Endometrial microvascular endothelial cells (primary cell): ENCODE data around the gene CACNA2D3. TPM values are rescaled to one million over a fixed set of nuclear protein-coding genes. Genes with fewer than 3 reads are reported as not detected.

Source experiments
- in situ Hi-C: cut with HindIII; loops from 2 replicates; pipeline ENCODE4 v1.10.0; 2017; ENCODE audit warnings: low sequenced_read_pairs, low pct_unique_long_range_greater_than_20kb; ENCODE audit errors: inconsistent ontology term
- total RNA-seq: library from RNA; depleted of rRNA; stranded (reverse); fragments of >200 nt; gene quantifications from one replicate; pipeline ENCODE4 v1.2.3, GENCODE V29; 2015; ENCODE audit errors: inconsistent ontology term

CACNA2D3 gene
- total RNA-seq, 1 donor from 2014 or later = not detected

- in situ Hi-C loops = no loop called here
Observed at GRCh38 chr3:54243056-54243931, 120.9 kb downstream of the CACNA2D3 start.

GRCh38 chr3:54243960-54244682 lies 121.8 kb downstream of the CACNA2D3 start:
- in situ Hi-C loops = no loop called here

- in situ Hi-C loops = no loop called here
Observed at GRCh38 chr3:54251705-54252104, 129.4 kb downstream of the CACNA2D3 start.

DNA sequence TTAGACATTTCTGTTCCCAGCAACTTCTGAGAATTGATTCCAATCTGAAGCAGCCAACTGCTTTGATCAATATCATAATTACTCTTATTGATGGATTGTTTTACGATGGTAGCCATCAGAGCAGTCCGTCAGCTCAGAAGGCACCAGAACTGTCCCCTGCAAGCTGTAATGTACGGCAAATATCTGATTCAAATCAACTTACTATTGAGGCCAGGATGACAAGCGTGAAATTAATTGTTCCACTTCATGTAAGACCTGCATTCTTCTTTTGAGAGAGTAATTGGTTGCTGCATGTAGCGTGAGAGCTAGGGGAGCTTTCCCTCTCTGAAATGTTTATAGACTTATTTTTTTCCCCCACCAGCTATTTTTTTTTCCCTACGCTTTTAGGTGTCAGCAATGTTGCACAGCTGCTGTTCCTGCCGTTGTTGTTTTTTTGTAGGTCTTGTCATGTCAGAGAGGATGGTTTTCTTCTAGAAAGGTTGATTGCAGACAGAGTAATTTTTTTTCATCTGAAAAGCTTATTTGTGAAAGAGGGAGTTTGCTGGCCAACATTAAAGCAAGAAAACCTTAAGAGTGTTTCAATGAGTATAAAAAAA lies 134.9 kb downstream of the CACNA2D3 start:
- in situ Hi-C loops = no loop called here

GRCh38 chr3:54259636-54260035 lies 137.3 kb downstream of the CACNA2D3 start:
- in situ Hi-C loops = no loop called here

GRCh38 chr3:54261141-54261540 lies 138.8 kb downstream of the CACNA2D3 start:
- in situ Hi-C loops = no loop called here

DNA sequence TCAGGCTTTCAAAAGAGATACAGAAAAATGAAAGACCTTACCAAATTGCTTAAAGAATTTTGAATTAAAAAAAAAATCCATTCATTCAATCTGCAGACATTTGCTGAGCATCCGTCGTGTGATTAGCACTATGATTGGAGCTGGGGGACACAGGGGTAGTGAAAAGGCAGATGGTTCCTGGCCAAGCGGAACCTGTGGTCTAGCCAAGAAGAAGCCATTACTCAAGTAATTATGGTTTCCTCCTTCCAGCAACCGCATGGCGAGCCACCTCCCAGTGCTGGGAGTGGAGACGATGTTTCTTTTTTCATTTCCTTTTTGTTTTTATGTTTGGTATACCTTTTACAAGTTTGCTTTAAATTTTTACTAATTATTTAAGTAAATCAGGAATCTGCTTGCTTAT lies 140.2 kb downstream of the CACNA2D3 start:
- in situ Hi-C loops = no loop called here

- in situ Hi-C loops = no loop called here
Observed at GRCh38 chr3:54262946-54263345, 140.6 kb downstream of the CACNA2D3 start.

GRCh38 chr3:54264050-54264449 lies 141.7 kb downstream of the CACNA2D3 start:
- in situ Hi-C loops = no loop called here

DNA sequence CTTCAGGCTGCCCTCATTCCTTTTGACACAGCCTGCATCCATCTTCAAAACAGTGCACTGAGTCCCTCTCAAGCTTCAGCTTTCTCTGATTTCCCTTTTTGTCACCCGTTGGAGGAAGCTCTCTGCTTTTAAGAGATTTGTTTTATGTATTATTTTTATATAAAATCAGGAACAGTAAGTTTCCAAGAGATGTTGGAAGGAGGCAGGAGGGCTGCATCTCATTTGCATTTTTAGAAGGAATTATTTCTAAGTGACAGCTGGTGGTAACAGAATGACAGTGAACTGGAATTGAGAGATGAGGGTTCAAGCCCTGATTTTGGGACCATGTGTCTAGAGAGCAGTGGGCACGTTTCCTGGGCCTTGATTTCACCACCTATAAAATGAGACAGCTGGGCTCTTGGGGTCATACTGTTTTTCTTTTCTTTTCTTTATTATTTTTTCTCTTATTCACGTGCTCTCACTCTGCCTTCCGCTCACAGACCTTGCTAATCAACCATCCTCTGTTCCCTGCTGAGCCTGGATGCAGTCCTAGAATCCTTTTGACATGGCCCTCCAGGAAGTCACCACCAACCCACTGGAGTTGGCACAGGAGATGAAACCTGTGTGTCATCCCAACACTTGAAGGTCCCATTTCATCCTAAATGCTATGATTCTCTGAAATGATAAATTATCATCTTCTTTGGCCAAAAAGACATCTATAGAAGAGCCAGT lies 148.6 kb downstream of the CACNA2D3 start:
- in situ Hi-C loops = no loop called here

GRCh38 chr3:54273791-54274190 lies 151.4 kb downstream of the CACNA2D3 start:
- in situ Hi-C loops = no loop called here

DNA sequence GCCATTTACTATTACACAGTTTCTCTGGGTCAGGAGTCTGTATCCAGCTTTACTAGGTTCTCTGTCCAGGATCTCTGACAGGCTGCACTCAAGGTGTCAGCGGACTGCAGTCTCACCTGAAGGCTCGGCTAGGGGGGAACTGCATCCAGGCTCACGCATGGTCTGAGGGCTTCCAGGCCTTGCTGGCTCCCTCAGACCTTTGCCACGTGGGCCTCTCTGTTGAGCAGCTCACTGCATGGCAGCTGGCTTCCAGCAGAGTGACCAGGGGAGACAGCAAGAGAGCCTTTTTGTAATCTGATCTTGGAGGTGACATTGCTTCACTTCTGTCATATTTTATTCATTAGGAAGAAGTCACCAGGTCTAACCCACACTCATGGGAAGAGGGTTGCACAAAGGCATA lies 152.3 kb downstream of the CACNA2D3 start:
- in situ Hi-C loops = no loop called here

DNA sequence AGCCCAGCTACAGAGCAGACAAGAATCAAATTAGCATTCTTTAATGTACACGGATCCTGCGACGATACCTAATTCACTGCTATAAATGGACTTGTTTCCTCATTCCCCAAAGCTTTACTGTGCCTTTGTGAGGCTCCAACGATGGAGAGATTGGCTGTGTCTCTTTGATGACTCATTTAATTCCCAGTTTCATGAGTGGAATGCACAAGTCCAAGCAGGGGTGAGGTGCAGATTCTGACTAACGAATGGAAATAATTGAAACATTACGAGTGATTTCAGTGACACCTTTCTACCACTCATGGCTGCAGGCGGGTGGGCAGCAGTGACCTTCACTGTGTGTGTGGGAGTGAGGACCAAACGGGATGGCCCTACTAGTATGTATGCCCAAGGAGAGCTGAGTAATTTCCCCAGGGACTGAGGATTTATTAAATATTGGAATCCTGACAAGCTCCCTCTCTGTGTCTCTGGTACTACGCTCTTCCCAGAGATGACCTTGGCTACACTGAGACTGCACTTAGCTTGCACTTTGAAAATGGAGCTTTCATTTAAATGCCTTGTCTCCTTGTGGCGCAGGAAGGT lies 156.7 kb downstream of the CACNA2D3 start:
- in situ Hi-C loops = no loop called here

- in situ Hi-C loops = no loop called here
Observed at GRCh38 chr3:54283470-54283869, 161.1 kb downstream of the CACNA2D3 start.

DNA sequence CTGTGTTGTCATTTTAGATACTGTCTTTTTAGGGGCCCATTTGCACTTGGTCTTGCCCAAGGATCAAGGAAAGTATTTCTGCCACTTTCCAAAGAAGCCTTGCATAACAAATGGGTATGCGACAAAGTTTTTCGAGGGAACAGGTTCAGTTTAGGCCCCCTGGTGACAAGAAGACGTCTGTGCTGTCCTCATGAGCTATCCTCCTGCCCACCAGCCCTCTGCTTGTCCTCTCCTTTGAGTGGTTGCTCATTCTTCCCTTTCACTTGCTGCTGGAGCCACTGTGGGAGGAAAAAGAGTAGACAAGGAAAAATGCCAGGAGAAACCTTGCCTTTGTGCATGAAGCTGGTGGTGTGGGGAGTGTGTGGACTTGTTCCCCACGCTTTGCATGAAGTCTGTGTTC lies 171.9 kb downstream of the CACNA2D3 start:
- in situ Hi-C loops = no loop called here

DNA sequence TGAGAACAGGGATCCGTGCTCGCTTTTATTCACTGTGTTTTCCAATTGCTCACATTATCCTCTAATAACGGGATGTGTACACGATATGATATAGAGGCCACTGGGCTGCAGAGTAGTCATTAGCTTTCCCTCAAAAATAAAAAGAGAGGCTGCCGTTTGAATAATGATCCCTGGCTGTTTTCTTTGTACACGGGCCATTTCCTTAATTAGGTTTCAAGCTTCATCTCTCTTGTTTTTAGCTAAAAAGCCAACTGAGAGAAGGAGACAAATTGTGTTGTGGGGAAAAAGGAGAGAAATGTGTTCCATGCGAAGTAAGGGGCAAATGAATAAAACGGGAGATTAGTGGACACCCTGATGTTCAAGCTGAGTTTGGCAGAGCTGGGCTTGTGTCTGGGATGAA lies 174.2 kb downstream of the CACNA2D3 start:
- in situ Hi-C loops = no loop called here

- in situ Hi-C loops = no loop called here
Observed at GRCh38 chr3:54299169-54299935, 177.0 kb downstream of the CACNA2D3 start.
